SU-DHL-6 (cell line): ENCODE results near the gene ATP11A.

Experiments
- H2AFZ ChIP-seq: fragments of 200-600 bp; sonication (generic); 2 replicates; pipeline ENCODE4 v1.6.1; 2014; ENCODE audit warnings: low read depth, mild to moderate bottlenecking, moderate library complexity, mixed read lengths, antibody characterized with exemption, low read length; ENCODE audit not compliant: severe bottlenecking
- H3F3A ChIP-seq: fragments of 200-600 bp; shearing (Covaris generic); 2 replicates; pipeline ENCODE4 v1.6.0; 2016; ENCODE audit warnings: antibody characterized with exemption, mild to moderate bottlenecking; ENCODE audit not compliant: insufficient read depth
- H3K27ac ChIP-seq: fragments of 200-600 bp; sonication (generic); 2 replicates; pipeline ENCODE4 v1.5.1; 2016; ENCODE audit warnings: low read depth, mild to moderate bottlenecking, low read length, moderate library complexity, mixed read lengths
- H3K27me3 ChIP-seq: fragments of 200-600 bp; sonication (generic), shearing (Covaris generic); 2 replicates; pipeline ENCODE4 v1.6.0; 2014; ENCODE audit warnings: mild to moderate bottlenecking, low read length
- H3K36me3 ChIP-seq: fragments of 200-600 bp; sonication (generic); 2 replicates; pipeline ENCODE4 v1.6.1; 2014; ENCODE audit warnings: mild to moderate bottlenecking, low read length, mixed read lengths
- H3K4me2 ChIP-seq: fragments of 300-600, 200-600 bp; shearing (Covaris generic), sonication (generic); 2 replicates; pipeline ENCODE4 v1.6.0; 2014; ENCODE audit warnings: low read length, low read depth, mild to moderate bottlenecking; ENCODE audit not compliant: poor library complexity, severe bottlenecking
- H3K4me3 ChIP-seq: fragments of 200-600 bp; sonication (generic); 2 replicates; pipeline ENCODE4 v1.5.1; 2014; ENCODE audit warnings: antibody characterized with exemption, low read length, mild to moderate bottlenecking, mixed read lengths; ENCODE audit not compliant: insufficient read depth, poor library complexity, severe bottlenecking
- H3K79me2 ChIP-seq: fragments of 200-600 bp; sonication (generic); 2 replicates; pipeline ENCODE4 v1.6.1; 2014; ENCODE audit warnings: mild to moderate bottlenecking, low read length, moderate library complexity; ENCODE audit not compliant: insufficient read depth
- H3K9ac ChIP-seq: fragments of 200-600 bp; sonication (generic); 2 replicates; pipeline ENCODE4 v1.7.0; 2014; ENCODE audit warnings: mild to moderate bottlenecking, low read length
- H3K9me2 ChIP-seq: fragments of 200-600 bp; sonication (generic); replicated peaks from 2 replicates; pipeline ENCODE4 v1.6.1; 2014; ENCODE audit warnings: low read length; ENCODE audit not compliant: insufficient read depth
- H3K9me3 ChIP-seq: fragments of 200-600 bp; sonication (generic); 2 replicates; pipeline ENCODE4 v1.6.1; 2014; ENCODE audit warnings: low read length, mixed read lengths; ENCODE audit not compliant: insufficient read depth
- H4K20me1 ChIP-seq: fragments of 200-600 bp; sonication (generic); 2 replicates; pipeline ENCODE4 v1.6.1; 2014; ENCODE audit warnings: low read depth, mild to moderate bottlenecking, antibody characterized with exemption, low read length, moderate library complexity, mixed read lengths
- EZH2phosphoT487 ChIP-seq: fragments of 200-600 bp; sonication (generic), shearing (Covaris generic); conservative IDR thresholded peaks from 2 replicates; pipeline ENCODE4 v1.6.1; 2018; ENCODE audit warnings: mild to moderate bottlenecking, antibody characterized with exemption, low read length, moderate library complexity, mixed read lengths
- TF ChIP-seq, protein P1 (sequence below): fragments of 200-600 bp; sonication (generic); IDR thresholded peaks from one replicate; pipeline ENCODE4 v1.5.1; 2017; ENCODE audit warnings: antibody characterized with exemption, mild to moderate bottlenecking, low read length, moderate library complexity; ENCODE audit not compliant: insufficient read depth, poor library complexity, severe bottlenecking

Gene ATP11A

DNA sequence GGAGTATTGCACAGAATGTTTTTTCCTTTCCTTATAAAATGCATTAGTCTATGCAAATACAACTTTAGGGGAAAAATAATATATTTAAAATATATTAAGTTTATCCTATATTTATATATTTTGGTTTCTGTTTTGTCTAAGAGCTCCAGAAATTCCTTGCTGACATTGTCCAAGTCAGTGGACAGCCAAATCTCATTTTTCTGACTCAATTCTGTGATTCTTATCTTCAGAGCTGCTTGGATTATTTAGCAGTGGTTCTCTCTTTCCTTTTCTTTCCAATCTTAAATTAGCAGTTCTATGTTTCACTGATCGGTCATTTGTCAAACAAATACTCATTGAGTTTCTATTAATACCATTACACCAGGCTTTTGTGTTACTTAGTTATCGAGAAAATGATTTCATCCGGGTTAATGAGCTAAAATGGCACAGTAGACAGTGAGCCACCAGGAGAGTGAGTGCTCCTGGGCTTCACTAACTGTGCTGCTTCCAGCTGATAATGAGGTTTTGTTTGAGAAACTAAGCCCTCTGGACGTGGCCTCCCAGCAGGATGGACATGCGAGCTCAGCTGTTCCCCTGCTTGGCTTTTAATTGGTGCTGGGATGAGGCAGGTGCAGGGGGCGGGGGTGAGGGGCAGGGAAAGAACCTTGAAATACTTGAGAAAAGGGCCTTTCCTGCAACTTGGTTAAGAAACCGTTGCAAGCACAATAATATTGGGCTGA, 44.0 kb downstream of the ATP11A start:
- Histone ChIP-seq H3K9ac (no peak overlapping the region), H3K27ac (no peak overlapping the region), H3K4me3 (no peak overlapping the region), H3F3A (no peaks in the 10 kb centered on the region), H2AFZ (no peak overlapping the region), H3K79me2 (no peaks in the 10 kb centered on the region), H3K36me3 (no peaks in the 10 kb centered on the region), H4K20me1 (0 out of 2 replicates have a peak, but pooled peaks cover 4% of the 10 kb centered on the region), H3K4me2 (no peak overlapping the region), H3K9me2 (no peaks in the 10 kb centered on the region), H3K27me3 (no peaks in the 10 kb centered on the region), H3K9me3 (no peaks in the 10 kb centered on the region)
- TF ChIP-seq EZH2phosphoT487, result no peak
- TF ChIP-seq, protein P1, sequence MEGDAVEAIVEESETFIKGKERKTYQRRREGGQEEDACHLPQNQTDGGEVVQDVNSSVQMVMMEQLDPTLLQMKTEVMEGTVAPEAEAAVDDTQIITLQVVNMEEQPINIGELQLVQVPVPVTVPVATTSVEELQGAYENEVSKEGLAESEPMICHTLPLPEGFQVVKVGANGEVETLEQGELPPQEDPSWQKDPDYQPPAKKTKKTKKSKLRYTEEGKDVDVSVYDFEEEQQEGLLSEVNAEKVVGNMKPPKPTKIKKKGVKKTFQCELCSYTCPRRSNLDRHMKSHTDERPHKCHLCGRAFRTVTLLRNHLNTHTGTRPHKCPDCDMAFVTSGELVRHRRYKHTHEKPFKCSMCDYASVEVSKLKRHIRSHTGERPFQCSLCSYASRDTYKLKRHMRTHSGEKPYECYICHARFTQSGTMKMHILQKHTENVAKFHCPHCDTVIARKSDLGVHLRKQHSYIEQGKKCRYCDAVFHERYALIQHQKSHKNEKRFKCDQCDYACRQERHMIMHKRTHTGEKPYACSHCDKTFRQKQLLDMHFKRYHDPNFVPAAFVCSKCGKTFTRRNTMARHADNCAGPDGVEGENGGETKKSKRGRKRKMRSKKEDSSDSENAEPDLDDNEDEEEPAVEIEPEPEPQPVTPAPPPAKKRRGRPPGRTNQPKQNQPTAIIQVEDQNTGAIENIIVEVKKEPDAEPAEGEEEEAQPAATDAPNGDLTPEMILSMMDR, result no peak

DNA sequence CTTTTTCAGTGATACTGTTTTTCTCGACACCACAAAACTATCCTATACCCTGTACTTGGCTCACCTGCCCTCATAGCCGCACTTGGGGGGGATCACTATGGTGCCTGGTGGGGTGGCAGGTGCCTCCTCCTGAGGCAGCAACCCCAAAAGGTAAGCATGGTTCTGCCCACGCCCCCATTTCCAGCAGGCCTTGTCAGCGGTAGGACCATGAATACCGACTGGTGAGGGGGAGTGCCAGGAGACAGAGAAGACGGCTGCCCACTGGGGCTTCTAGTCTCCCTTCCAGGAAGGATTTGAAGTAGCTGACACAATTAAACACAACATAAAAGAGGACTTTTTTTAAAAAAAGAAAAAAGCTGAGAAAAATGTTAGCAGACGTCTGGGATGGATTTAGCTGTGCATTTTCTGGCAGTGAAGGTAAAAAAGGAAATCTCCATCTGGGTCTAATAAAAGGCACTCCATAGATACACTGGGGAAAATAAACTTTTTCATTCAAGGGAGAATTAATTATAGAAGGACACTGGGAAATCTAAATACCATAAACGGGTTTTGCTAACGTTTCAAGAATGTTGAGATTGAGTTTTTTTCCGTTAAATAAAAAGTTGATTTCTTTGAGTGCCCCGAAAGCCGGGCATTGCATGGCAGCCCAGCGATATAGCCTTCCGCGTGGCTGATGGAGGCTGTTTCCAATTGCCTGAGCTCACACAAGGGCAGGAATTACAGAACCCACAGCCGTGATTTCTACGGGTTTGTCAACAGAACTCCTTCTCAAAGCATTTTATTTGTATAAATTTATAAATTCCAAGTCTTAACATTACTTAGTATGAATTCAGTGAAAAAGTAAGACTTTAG, 45.1 kb downstream of the ATP11A start:
- Histone ChIP-seq H3K4me3 (no peak overlapping the region), H3K4me2 (no peak overlapping the region), H4K20me1 (peaks cover 4% of the 10 kb centered on the region; the same call in 1 of the 2 replicates), H3F3A (no peaks in the 10 kb centered on the region), H2AFZ (no peak overlapping the region), H3K36me3 (no peaks in the 10 kb centered on the region), H3K79me2 (no peaks in the 10 kb centered on the region), H3K27me3 (no peaks in the 10 kb centered on the region), H3K9me2 (no peaks in the 10 kb centered on the region), H3K27ac (no peak overlapping the region), H3K9ac (no peak overlapping the region), H3K9me3 (no peaks in the 10 kb centered on the region)
- TF ChIP-seq, protein P1, result no peak
- no peak for TF ChIP-seq EZH2phosphoT487

DNA sequence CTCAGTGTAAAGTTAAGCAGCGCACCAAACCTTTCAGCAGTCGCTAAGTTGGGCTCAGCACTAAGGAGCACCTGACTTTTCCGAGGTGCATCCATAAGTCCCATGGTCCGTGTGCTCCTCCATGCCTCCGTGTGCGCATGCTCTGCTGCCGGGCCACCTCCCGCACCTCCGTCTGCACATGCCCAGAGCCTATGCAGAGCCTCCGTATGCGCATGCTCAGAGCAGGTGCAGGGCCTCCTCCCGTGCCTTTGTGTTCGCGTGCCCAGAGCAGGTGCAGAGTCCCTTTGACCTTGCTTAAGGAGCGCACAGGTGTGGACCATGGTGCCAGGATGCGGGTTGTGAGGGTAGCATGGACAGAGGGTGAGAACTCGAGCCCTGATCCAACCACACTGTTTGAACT, 46.0 kb downstream of the ATP11A start:
- no peaks in the 10 kb centered on the region for H3K9me2 ChIP-seq
- H3K4me3 ChIP-seq, result no peak overlapping the region
- H3K79me2 ChIP-seq, result no peaks in the 10 kb centered on the region
- no peak overlapping the region for H3K27ac ChIP-seq
- no peak overlapping the region for H3K9ac ChIP-seq
- no peaks in the 10 kb centered on the region for H3F3A ChIP-seq
- H3K36me3 ChIP-seq, result no peaks in the 10 kb centered on the region
- H3K9me3 ChIP-seq, result no peaks in the 10 kb centered on the region
- TF ChIP-seq, protein P1, result no peak
- TF ChIP-seq EZH2phosphoT487, result no peak
- no peak overlapping the region for H2AFZ ChIP-seq
- H4K20me1 ChIP-seq, result peaks cover 4% of the 10 kb centered on the region; the same call in 1 of the 2 replicates
- no peaks in the 10 kb centered on the region for H3K27me3 ChIP-seq
- H3K4me2 ChIP-seq, result no peak overlapping the region
